Central memory CD8-positive, alpha-beta T cell (primary cell): ENCODE measurements around the gene SMIM35.
"Not testable (repeated sequence)": the region's sequence is repeated elsewhere in the genome, so short reads cannot be mapped to it uniquely, and the experiment has no call there.

ENCODE experiments used
- ATAC-seq: fragments of 150-1000 bp; cut with Tn5 transposase; replicated peaks from 2 replicates; pipeline ENCODE4 v1.10.0; 2022; ENCODE audit warnings: mild to moderate bottlenecking, moderate FRiP score, moderate number of reproducible peaks; ENCODE audit not compliant: poor library complexity, severe bottlenecking; ENCODE audit errors: extremely low read depth
- DNase-seq, 2 donors: peaks; one replicate each; pipeline ENCODE4 v3.0.0; 2021; ENCODE audit warnings: low spot score in 2 of 2
- H3K27ac Mint-ChIP-seq: one replicate; pipeline ENCODE4 v1.8.0; 2022; ENCODE audit warnings: low read depth, mild to moderate bottlenecking, moderate library complexity, mixed read lengths
- H3K27me3 Mint-ChIP-seq: one replicate; pipeline ENCODE4 v1.8.0; 2022; ENCODE audit warnings: mixed read lengths
- H3K36me3 Mint-ChIP-seq: one replicate; pipeline ENCODE4 v1.8.0; 2022; ENCODE audit warnings: mild to moderate bottlenecking, moderate library complexity, mixed read lengths; ENCODE audit not compliant: insufficient read depth
- H3K4me1 Mint-ChIP-seq: one replicate; pipeline ENCODE4 v1.8.0; 2022; ENCODE audit warnings: mixed read lengths
- H3K4me3 Mint-ChIP-seq: one replicate; pipeline ENCODE4 v1.8.0; 2022; ENCODE audit warnings: mild to moderate bottlenecking, moderate library complexity, mixed read lengths
- H3K9me3 Mint-ChIP-seq: one replicate; pipeline ENCODE4 v1.8.0; 2022; ENCODE audit warnings: mixed read lengths

SMIM35 gene

GRCh38 chr11:117983163-117983475 is 103.6 kb downstream of the SMIM35 start:
- Mint-ChIP-seq H3K27ac (peak overlapping the region; percentile 98), H3K36me3 (peaks cover 35% of the 10 kb centered on the region), H3K27me3 (no peaks in the 10 kb centered on the region), H3K9me3 (no peaks in the 10 kb centered on the region), H3K4me3 (no peak overlapping the region), H3K4me1 (peaks cover 72% of the 10 kb centered on the region)
- DNase-seq (no peak), ATAC-seq (no peak)

DNA sequence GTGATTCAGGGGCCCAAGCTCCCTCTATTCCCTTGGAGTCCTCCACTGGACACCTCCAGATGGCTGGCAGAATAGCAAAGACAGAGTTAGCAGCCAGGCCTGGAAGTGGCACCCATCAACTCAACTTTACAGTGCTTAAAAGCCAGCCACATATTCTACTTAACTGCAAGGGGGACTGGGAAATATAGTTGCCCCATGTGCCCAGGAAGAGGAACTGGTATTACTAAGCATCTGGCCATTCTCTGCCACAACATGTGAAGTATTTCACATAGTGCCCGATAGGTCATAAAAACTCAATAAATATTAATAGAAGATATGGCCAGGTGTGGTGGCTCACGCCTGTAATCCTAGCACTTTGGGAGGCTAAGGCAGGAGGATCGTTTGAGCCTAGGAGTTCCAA is 106.0 kb downstream of the SMIM35 start:
- DNase-seq = no peak
- no peaks in the 10 kb centered on the region for H3K27me3 Mint-ChIP-seq
- H3K9me3 Mint-ChIP-seq = no peaks in the 10 kb centered on the region
- peaks cover 73% of the 10 kb centered on the region for H3K4me1 Mint-ChIP-seq
- no peak for ATAC-seq
- peak overlapping the region; percentile 47 for H3K27ac Mint-ChIP-seq
- no peak overlapping the region for H3K4me3 Mint-ChIP-seq
- peaks cover 13% of the 10 kb centered on the region for H3K36me3 Mint-ChIP-seq

DNA sequence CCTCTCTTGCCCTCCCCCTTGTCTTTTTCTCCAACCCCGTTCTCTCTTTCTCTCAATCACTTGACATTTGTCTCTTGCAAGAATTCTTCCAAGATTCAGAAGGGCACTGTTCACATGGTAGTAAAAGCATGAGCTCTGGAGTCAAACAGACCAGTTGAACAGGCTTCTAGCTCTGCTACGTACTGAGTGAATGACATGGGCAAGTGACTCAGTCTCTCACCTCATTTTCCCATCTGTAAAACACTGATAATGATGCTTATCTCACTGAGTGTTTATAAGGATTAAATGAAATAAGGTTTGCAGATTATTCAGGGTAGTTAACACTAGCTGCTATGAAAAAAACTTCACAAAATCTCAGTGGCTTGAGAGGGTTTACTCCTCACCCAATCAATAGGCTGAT is 106.5 kb downstream of the SMIM35 start:
- Mint-ChIP-seq H3K4me1 (peaks cover 75% of the 10 kb centered on the region), H3K27me3 (no peaks in the 10 kb centered on the region), H3K9me3 (no peaks in the 10 kb centered on the region), H3K36me3 (peaks cover 12% of the 10 kb centered on the region), H3K27ac (peak overlapping the region; percentile 47), H3K4me3 (peak overlapping the region; percentile 61)
- ATAC-seq = no peak
- no peak for DNase-seq

GRCh38 chr11:117979481-117980211 is 107.1 kb downstream of the SMIM35 start:
- ATAC-seq = peak; percentile 68
- no peaks in the 10 kb centered on the region for H3K27me3 Mint-ChIP-seq
- H3K27ac Mint-ChIP-seq = peak overlapping the region; percentile 47
- H3K4me3 Mint-ChIP-seq = peak overlapping the region; percentile 61
- no peaks in the 10 kb centered on the region for H3K9me3 Mint-ChIP-seq
- H3K36me3 Mint-ChIP-seq = peaks cover 8% of the 10 kb centered on the region
- no peak for DNase-seq
- H3K4me1 Mint-ChIP-seq = peaks cover 72% of the 10 kb centered on the region

DNA sequence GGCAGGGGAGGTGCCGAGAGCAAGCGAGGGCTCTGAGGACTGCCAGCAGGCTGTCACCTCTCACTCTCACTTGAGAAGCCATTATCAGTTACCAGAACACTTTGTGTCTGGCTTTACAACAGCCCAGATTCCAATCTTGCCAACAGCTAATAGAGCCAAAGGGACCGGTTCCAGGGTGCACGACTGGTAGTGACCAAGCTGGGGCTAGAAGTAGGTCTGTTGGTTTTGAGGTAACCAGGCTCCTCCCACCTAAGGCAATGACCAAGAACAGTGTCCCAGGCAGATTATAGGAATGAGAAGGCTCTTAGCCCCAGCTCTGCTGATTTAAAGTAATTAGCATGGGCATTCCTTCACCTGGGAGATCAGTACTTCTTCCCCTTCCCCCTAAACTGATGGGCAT is 107.8 kb downstream of the SMIM35 start:
- peak overlapping the region; percentile 61 for H3K4me3 Mint-ChIP-seq
- H3K9me3 Mint-ChIP-seq = no peaks in the 10 kb centered on the region
- peak overlapping the region; percentile 47 for H3K27ac Mint-ChIP-seq
- H3K36me3 Mint-ChIP-seq = peaks cover 5% of the 10 kb centered on the region
- no peaks in the 10 kb centered on the region for H3K27me3 Mint-ChIP-seq
- DNase-seq (no peak), ATAC-seq (no peak)
- H3K4me1 Mint-ChIP-seq = peaks cover 71% of the 10 kb centered on the region

GRCh38 chr11:117978291-117978910 is 108.4 kb downstream of the SMIM35 start:
- DNase-seq, ATAC-seq, H3K4me3 Mint-ChIP-seq, H3K27me3 Mint-ChIP-seq, H3K9me3 Mint-ChIP-seq, H3K36me3 Mint-ChIP-seq, H3K27ac Mint-ChIP-seq: not testable (repeated sequence)
- peaks cover 68% of the 10 kb centered on the region for H3K4me1 Mint-ChIP-seq

DNA sequence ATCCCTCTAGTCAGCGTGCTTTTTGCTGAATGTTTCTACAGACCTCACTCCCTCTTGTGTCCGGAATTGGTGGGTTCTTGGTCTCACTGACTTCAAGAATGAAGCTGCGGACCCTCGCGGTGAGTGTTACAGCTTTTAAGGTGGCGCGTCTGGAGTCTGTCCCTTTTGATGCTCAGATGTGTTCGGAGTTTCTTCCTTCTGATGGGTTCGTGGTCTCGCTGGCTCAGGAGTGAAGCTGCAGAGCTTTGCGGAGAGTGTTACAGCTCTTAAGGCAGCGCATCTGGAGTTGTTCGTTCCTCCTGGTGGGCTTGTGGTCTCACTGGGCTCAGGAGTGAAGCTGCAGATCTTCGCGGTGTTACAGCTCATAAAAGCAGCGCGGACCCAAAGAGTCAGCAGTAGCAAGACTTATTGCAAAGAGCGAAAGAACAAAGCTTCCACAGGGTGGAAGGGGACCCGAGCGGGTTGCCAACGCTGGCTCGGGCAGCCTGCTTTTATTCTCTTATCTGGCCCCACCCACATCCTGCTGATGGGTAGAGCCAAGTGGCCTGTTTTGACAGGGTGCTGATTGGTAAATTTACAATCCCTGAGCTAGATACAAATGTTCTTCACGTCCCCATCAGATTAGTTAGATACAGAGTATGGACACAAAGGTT is 109.0 kb downstream of the SMIM35 start:
- H3K4me3 Mint-ChIP-seq, ATAC-seq: not testable (repeated sequence)

GRCh38 chr11:117977029-117977428 is 109.7 kb downstream of the SMIM35 start:
- H3K9me3 Mint-ChIP-seq = no peaks in the 10 kb centered on the region

More for the DNA sequence above, 109.0 kb downstream of the SMIM35 start:
- H3K36me3 Mint-ChIP-seq, H3K9me3 Mint-ChIP-seq, H3K27ac Mint-ChIP-seq, DNase-seq, H3K27me3 Mint-ChIP-seq: not testable (repeated sequence)
- H3K4me1 Mint-ChIP-seq = peaks cover 68% of the 10 kb centered on the region

DNA sequence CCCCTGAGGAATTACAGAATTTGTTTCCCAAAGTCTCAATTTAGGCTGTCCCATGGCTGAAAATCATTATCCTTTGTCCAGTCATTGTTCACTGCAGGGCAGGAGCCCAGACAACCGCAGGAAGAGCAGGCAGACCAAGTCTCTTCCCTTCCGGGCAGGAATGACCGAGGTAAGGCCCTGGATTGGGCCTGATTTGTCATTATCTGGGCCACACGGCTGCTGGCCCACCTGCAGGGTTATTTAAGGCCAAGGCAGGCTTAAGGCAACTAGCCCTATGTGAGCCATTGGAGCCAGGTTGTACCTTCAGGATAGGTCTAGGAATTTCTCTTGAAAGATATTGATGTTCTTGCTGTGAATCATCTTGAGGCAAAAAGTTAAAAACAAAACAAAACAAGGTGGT is 110.3 kb downstream of the SMIM35 start:
- H3K4me1 Mint-ChIP-seq = peaks cover 71% of the 10 kb centered on the region

More at GRCh38 chr11:117977029-117977428, 109.7 kb downstream of the SMIM35 start:
- DNase-seq (no peak), ATAC-seq (no peak)
- H3K4me1 Mint-ChIP-seq = peaks cover 73% of the 10 kb centered on the region
- H3K36me3 Mint-ChIP-seq = peaks cover 4% of the 10 kb centered on the region
- H3K4me3 Mint-ChIP-seq = no peak overlapping the region
- no peak overlapping the region for H3K27ac Mint-ChIP-seq
- H3K27me3 Mint-ChIP-seq = no peaks in the 10 kb centered on the region

GRCh38 chr11:117973503-117973860 is 113.3 kb downstream of the SMIM35 start:
- ATAC-seq = no peak
- H3K4me3 Mint-ChIP-seq = peak overlapping the region; percentile 51
- peaks cover 82% of the 10 kb centered on the region for H3K4me1 Mint-ChIP-seq

More for the DNA sequence above, 110.3 kb downstream of the SMIM35 start:
- H3K36me3 Mint-ChIP-seq = peaks cover 4% of the 10 kb centered on the region
- no peak overlapping the region for H3K27ac Mint-ChIP-seq
- H3K27me3 Mint-ChIP-seq = no peaks in the 10 kb centered on the region
- no peak for ATAC-seq
- H3K9me3 Mint-ChIP-seq = no peaks in the 10 kb centered on the region
- no peak for DNase-seq
- no peak overlapping the region for H3K4me3 Mint-ChIP-seq

DNA sequence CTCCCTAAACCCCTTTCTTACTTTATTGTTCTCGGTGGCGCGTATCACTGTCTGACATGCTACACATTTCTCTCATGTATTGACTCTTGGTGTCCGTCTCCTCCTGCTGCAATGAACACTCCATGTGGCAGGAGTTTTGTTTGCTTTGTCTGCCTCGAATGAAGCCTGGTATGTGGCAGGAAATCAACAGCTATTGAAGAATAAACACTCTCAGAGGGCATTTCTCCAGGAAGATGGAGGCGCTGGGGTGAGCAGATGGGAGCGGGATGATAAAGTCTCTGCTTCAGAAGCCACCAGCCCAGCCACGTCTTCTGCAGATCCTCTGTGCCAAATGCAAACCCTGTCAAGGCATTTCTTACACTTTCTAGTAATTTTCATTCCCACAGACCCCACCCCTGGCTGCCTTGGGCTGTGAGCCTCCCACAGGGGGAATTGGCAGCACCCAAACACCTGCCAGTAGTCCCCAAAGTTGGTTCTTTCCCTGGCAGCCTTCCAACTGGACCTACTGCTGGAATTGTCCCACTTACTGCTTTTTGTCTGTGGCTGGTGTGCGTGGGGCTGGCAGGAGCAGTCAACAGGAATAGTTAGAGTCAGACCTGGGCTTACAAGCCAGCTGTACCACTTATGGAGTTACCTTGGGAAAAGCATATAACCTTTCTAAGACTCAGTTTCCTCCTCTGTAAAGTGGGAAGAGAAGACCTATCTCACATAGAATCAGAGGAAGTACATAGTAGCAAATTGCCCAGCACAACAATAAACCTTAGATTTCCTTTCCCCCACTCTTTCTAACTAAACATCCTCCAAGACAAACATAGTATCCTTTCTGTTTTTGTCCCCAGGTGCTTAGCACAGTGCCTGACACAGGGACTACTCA is 113.9 kb downstream of the SMIM35 start:
- H3K9me3 Mint-ChIP-seq = no peaks in the 10 kb centered on the region
- ATAC-seq = no peak
- no peak for DNase-seq
- peak overlapping the region; percentile 51 for H3K4me3 Mint-ChIP-seq
- H3K27me3 Mint-ChIP-seq = no peaks in the 10 kb centered on the region
- H3K36me3 Mint-ChIP-seq = no peaks in the 10 kb centered on the region
- H3K4me1 Mint-ChIP-seq = peaks cover 83% of the 10 kb centered on the region
- H3K27ac Mint-ChIP-seq = no peak overlapping the region

More at GRCh38 chr11:117973503-117973860, 113.3 kb downstream of the SMIM35 start:
- H3K27me3 Mint-ChIP-seq = no peaks in the 10 kb centered on the region
- H3K9me3 Mint-ChIP-seq = no peaks in the 10 kb centered on the region
- DNase-seq = no peak
- no peaks in the 10 kb centered on the region for H3K36me3 Mint-ChIP-seq
- H3K27ac Mint-ChIP-seq = no peak overlapping the region

- peaks cover 80% of the 10 kb centered on the region for H3K4me1 Mint-ChIP-seq
- no peak overlapping the region for H3K27ac Mint-ChIP-seq
- no peaks in the 10 kb centered on the region for H3K27me3 Mint-ChIP-seq
- peak overlapping the region; percentile 4 for H3K4me3 Mint-ChIP-seq
- H3K9me3 Mint-ChIP-seq = no peaks in the 10 kb centered on the region
- ATAC-seq = no peak
- no peaks in the 10 kb centered on the region for H3K36me3 Mint-ChIP-seq
- no peak for DNase-seq
Observed at GRCh38 chr11:117972044-117972443, 114.7 kb downstream of the SMIM35 start.
